Measurements from ENCODE around the gene SIGLEC14.

The SIGLEC14 gene

DNA sequence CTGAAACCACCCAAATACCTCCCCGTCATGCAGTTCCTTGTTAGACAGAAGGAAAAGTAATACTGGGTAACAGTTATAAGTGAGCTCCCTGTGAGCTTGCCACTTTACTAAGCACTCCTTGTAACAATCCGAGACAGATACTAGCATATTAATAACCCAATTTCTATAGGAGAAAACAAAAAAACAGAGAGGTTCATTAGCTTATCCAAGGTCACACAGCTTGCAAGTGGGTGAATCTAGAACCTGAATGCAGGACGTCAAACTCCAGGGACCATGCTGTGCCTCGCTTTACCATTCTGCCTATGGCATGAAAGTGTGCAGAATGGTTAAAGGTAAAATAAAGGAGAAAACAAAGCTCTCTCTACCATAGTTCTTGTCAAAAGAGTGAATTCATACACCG lies 31.8 kb downstream of the SIGLEC14 start:
- no peak for DNase-seq (ENCODE audit: low spot score)

DNA sequence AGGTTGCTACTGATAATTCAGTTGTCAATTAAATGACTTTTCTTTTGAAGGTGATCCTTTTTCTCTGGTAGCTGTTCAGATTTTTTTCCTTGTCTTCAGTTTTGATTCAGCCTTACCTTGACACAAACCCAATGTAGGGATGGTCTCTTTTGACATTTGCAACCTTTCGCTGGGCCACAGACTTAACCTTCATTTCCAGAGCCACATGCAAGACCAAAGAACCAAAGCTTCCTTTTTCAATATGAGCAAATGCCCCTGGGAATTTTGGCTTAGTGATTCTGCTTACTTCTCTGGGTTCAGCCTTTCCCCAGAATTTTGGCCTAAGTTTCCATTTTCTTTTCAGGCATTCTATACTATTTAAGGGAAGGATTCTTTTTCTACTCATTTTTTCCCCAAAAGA lies 36.0 kb downstream of the SIGLEC14 start:
- no peak for DNase-seq (ENCODE audit: low spot score)

DNA sequence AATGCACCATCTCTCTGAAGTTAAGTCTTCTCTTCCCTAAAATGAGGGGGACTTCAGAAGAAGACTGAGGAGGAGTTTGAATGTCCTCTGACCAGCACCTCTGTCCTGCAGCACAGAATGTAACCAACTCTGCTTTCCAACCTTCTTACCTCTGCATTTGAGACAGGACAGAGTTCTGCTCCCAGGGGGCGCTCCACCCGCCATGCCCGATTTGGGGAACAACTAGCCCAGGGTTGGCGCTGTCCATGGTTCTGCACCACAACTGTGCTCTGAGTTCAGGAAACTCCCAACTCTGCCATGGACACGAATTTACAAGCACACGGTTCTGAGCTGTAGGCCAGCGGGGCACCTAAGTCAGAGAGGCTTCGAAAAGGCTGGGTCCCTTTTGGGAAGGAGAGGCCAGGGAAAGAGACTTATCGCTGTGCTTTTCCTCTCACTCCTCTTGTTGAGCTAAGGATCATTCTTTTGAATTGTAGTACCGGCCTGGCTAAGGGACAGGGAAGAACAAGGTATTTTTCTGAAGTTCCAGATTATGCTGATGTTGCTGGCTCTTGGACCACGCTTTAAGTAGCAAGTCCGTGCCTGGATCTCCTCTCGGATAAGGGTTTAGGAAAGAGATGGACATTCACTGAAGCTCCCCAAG lies 38.6 kb downstream of the SIGLEC14 start:
- peak; percentile 55 for DNase-seq (ENCODE audit: low spot score)

DNA sequence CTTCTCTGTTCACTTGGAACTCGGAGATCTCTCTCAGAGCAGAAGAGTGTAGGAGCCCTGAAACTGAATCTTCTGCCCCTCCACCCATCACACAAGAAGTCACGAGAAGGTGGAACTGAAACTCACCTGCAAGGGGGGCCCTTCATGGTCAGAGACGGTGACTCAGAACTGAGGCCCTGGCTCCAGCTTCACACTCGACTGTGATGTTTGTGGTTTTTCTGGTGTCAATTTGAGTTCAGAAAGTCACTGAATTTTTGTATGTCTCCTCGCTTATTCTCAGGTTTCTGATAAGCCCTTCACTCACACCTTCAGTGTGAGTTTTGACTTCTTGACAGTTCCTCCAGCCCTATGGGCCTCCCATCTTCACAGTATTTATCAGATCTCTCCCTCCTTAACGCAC lies 39.5 kb downstream of the SIGLEC14 start:
- DNase-seq (ENCODE audit: low spot score) = no peak

DNA sequence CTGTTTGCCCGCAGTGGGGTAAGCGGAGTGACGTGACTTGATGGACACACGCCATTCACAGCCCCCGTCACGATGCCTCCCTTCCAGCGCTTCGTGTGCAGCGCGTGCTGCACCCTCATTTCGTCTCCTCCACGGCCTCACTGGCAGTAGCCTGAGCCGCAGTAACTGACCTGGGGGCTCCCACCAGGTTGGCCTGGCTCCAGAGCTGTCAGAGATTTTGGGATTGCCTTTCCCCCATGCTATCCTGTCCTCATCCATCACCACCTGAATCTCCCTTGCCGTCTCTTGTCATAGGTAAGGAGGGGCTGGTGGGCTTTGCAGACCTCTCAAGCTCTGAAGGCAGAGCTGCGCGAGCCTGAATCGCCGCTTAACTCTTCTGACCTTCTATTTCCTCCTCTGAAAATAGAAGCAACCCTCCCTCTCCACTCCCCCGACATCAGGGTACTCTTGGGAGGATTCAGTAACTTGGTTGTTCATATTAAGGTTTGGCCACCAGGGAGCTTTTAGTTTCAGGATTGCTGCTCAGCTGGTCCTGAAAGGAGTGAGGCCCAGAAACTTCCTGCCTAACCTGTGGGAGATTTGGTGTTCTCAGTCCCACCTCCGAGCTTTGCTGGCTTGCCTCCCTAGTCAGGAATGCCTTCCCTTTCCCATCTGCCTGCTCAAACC lies 44.3 kb downstream of the SIGLEC14 start:
- no peak for DNase-seq (ENCODE audit: low spot score)

DNA sequence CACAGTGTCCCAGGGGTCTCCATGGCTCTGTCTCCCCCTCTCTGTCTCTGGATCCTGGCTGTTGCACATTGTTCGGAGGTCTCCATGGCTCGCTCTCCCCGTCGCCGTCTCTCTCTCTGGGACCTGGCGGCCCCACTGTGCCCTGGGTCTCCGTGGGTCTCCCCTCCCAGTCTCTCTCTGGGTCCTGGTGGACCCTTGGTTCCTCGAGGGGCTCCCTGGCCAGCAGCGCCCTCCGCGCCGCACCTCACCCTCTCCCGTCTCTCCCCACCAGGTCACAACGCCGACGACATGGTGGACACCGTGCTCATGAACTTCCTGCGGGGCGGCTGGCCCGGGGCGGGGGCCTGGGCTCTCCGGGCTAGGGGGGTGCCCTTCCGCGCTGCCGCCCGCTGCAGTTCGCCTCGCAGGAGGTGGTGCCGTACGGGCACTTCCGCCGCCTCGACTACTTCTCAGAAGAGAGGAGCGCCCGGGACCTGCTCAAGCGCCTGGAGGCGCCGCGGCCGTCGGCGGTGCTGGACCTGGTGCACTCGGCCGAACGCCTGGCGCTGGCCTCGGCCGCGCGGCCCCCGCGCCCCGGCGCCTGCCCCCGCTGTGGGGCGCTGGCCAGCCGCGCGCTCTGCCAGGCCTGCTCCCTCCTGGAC lies 45.6 kb downstream of the SIGLEC14 start:
- no peak for DNase-seq (ENCODE audit: low spot score)

DNA sequence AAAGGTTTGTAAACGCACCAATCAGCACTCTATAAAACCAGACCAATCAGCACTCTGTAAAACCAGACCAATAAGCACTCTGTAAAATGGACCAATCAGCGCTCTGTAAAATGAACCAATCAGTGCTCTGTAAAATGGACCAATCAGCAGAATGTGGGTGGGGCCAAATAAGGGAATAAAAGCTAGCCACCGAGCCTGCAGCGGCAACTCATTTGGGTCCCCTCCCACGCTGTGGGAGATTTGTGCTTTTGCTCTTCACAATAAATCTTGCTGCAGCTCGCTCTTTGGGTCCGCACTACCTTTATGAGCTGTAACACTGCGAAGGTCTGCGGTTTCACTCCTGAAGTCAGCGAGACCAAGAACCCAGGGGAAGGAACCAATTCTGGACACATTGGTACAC lies 47.5 kb downstream of the SIGLEC14 start:
- DNase-seq (ENCODE audit: low spot score) = no peak

DNA sequence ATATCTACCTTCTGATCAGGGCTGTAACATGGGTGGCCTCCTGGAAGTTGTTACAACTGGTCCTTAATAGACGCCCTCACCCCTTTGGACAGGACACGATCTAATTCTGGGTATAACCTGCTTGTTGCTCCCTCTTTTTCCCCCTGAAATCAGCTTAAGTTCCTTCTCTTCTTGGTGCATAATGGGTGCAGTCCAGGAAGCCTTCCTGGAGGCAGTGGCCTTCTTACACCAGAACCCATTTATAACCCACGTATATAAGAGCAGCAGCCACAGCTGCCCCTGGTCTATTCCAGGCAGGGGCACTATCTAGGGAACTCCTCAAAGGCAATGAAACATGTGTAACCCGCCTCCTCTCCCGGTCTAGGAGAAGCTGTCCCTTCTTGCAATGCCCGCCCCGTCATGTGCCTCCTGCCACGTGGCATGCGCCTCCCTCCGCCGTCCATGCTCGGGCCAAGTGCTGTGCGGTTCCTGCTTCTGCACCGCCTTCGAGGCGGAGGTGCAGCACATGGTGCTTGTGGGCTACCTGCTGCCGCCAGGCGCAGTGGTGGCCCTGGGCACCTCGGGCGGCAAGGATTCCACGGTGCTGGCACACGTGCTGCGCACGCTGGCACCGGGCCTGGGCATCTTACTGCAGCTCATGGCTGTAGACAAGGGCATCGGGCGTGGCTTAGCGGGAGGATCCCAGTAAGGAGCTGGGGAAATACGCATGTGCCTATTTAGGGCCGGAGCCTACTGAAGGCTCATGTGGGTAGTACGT lies 48.3 kb downstream of the SIGLEC14 start:
- no peak for DNase-seq (ENCODE audit: low spot score)

DNA sequence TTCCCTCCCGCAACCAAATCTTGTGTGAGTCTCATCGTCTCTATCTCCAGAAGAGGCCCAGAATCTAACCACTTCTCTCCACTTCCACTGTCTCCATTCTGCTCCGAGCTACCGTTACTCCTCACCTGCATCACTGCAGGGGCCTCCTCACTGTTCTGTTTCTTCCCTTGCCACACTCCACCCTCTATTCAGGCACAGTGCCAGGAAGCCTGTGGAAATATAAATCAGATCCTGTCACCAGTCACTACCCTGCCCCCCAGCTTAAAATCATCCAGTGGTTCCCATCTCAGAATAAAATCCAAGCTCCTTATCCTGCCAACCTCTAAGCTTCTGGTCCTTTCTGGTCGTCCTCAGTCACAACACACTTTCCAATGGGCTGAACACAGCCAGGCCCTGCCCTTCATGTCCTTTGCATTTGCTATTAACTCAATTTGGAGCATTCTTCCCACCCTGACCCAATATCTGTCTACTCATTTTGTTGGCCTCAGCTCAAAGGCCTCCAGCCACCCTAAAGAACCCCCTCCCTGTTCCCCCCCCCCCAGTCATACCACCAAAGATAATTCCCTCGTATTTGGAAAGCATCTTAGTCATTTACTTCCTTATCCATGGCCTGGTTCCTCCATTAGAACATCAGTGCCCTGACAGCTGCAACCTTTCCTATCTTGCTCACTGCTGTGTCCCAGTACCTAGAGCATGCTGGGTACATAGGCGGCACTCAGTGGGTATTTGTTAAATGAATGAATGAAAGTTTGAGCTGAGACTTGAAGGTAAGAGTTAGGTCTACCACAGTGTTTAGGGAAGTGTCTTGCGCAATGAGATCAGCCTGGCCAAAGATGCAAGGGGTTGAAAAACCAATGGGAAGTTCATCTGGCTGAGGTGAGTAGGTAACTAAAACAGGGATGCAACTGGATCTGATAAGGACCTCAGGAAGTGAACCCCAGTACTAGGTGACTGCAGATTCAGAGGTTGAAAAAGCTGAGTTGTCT lies 51.1 kb downstream of the SIGLEC14 start:
- DNase-seq (ENCODE audit: low spot score) = no peak

DNA sequence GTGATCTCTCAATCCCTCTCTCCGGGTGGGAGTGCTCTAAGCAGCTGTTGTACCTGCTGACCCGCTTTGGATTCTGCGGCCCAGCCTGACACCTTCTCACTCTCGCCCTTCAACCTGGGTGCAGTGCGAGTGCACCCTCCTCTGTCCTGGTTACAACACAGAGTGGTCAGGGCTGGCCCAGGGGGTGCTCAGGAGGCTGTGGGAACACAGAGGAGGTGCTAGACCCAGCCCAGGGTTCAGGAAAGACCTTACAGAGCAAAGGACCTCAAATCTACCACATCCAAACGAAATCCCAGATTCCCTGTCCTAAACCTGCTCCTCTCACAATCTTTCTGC lies 51.9 kb downstream of the SIGLEC14 start:
- DNase-seq (ENCODE audit: low spot score) = no peak

DNA sequence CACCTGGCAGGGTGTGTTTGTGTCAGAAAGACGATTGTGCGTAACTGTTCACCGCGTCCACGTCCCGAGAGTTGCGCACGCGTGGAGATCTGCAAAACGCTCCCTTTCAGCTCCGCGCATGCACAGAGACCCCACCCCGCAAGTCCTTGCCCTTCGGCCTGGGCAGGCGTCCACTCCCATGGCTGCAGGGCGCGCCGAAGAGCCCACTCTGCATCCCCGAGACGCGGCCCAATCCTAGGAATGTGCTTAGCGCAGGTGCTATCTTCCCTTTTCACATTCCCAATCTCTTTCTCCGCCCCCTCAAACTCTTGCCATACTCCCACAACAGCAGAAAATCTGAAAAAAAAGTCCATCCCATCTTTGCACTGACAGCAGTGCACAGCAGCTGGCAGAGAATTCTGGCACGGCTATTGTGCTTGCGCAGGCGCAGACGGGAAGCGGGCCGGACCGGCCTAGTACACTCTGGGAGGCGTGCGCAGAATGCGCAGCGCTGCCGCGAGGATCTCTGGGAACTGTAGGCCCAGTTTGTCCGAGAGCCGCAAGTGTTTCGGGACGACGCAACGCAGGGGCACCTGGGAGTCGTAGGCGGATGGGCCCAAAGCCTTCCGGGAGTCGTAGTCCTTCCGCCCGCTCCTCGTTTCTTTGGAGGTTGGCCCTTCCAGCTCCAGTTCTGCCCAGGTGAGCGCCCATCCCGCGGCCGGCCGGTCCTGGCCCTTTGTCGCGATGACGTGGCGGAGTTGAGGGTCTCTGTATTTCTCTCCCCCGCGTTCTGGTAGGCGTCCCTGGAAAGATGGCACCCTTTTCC lies 52.5 kb downstream of the SIGLEC14 start:
- peak; percentile 98 for DNase-seq (ENCODE audit: low spot score)

DNA sequence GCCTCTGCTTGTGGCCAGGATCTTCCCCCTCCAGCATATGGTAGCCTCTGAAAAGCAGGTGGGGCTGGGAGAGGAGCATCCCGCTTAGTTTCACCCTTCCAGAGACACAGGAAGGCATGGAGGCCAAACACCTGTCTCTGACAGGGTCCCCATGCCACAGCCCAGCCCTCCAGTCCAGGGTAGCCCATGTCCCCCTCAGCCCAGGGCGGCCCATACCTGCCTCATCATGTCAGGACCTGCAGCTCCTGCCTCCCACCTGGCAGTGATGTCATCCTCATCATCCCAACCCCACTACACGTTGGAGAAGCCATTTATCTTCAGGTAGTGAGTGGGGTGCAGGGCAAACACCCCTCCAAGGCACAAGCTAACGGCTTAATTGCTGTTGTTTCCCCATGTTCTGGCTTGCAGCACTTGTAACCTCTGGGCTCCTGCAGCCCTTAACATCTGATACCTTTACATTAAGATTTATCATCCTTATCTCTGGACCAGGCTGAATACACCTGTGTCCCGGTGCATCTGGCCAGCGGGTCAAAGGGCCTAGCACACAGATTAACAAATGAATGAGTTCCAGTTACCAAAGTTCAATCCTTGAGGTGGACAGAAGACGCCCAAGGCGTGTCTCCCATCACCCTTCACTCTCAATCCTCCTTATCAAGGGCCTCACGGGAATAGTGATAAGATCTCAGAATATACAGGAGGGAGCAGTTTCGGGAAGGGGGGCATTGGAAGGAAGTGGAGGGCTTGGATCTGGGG lies 53.3 kb downstream of the SIGLEC14 start:
- no peak for DNase-seq (ENCODE audit: low spot score)

Data from D341Med (cell line).